Neural progenitor cell (in vitro differentiated cells): Measurements from ENCODE around the gene ETV1. TPM values are rescaled to one million over a fixed set of nuclear protein-coding genes. Genes with fewer than 3 reads are reported as not detected.

Source experiments
- DNase-seq: peaks from one replicate; pipeline ENCODE4 v3.0.0-alpha.2; 2016; ENCODE audit warnings: low spot score
- H2AFZ ChIP-seq: fragments of 200-600 bp; sonication (generic); replicated peaks from 2 replicates; pipeline ENCODE4 v1.6.1; 2016; ENCODE audit warnings: antibody characterized with exemption
- H3F3A ChIP-seq: fragments of 200-600 bp; sonication (generic); 2 replicates; pipeline ENCODE4 v1.6.1; 2016; ENCODE audit warnings: antibody characterized with exemption, low read depth
- H3K27ac ChIP-seq: fragments of 200-600 bp; sonication (generic); 2 replicates; pipeline ENCODE4 v1.5.1; 2016; ENCODE audit warnings: mild to moderate bottlenecking
- H3K27me3 ChIP-seq: fragments of 200-600 bp; sonication (generic); 2 replicates; pipeline ENCODE4 v1.6.1; 2016; ENCODE audit warnings: mild to moderate bottlenecking, moderate library complexity
- H3K36me3 ChIP-seq: fragments of 200-600 bp; sonication (generic); 2 replicates; pipeline ENCODE4 v1.5.1; 2016
- H3K4me1 ChIP-seq: fragments of 200-600 bp; sonication (generic); 2 replicates; pipeline ENCODE4 v1.6.1; 2016; ENCODE audit warnings: mixed run types
- H3K4me2 ChIP-seq: fragments of 200-600 bp; sonication (generic); 2 replicates; pipeline ENCODE4 v1.6.1; 2016
- H3K4me3 ChIP-seq: fragments of 200-600 bp; sonication (generic); 2 replicates; pipeline ENCODE4 v1.5.1; 2016
- H3K79me2 ChIP-seq: fragments of 200-600 bp; sonication (generic); 2 replicates; pipeline ENCODE4 v1.6.1; 2016; ENCODE audit warnings: low read depth
- H3K9ac ChIP-seq: fragments of 200-600 bp; sonication (generic); 2 replicates; pipeline ENCODE4 v1.6.1; 2016
- H3K9me3 ChIP-seq: fragments of 200-600 bp; sonication (generic); 2 replicates; pipeline ENCODE4 v1.5.1; 2016; ENCODE audit warnings: low read depth
- H4K20me1 ChIP-seq: fragments of 200-600 bp; sonication (generic); 2 replicates; pipeline ENCODE4 v1.6.1; 2016; ENCODE audit warnings: low read depth
- H3K27ac Mint-ChIP-seq: 3 replicates; pipeline ENCODE4 v1.8.0; 2021; ENCODE audit warnings: mixed read lengths
- H3K27me3 Mint-ChIP-seq: 2 replicates; pipeline ENCODE4 v1.8.0; 2022; ENCODE audit warnings: low read depth, mild to moderate bottlenecking, inconsistent platforms, moderate library complexity, mixed read lengths; ENCODE audit not compliant: insufficient read depth
- H3K36me3 Mint-ChIP-seq: 3 replicates; pipeline ENCODE4 v1.8.0; 2021; ENCODE audit warnings: mixed read lengths
- H3K4me1 Mint-ChIP-seq: 3 replicates; pipeline ENCODE4 v1.8.0; 2021; ENCODE audit warnings: mixed read lengths
- H3K4me3 Mint-ChIP-seq: 3 replicates; pipeline ENCODE4 v1.8.0; 2021; ENCODE audit warnings: mild to moderate bottlenecking, moderate library complexity, mixed read lengths
- H3K9me3 Mint-ChIP-seq: 3 replicates; pipeline ENCODE4 v1.8.0; 2020; ENCODE audit warnings: mixed read lengths
- EZH2 ChIP-seq: fragments of 200-600 bp; sonication (generic); IDR thresholded peaks from 2 replicates; pipeline ENCODE4 v1.6.1; 2017; ENCODE audit warnings: antibody characterized with exemption, mild to moderate bottlenecking, moderate library complexity
- EZH2phosphoT487 ChIP-seq: fragments of 200-600 bp; sonication (generic); IDR thresholded peaks from 2 replicates; pipeline ENCODE4 v1.6.1; 2017; ENCODE audit warnings: antibody characterized with exemption
- total RNA-seq: library from RNA; depleted of rRNA; stranded (reverse); fragments of >200 nt; gene quantifications from 2 replicates; pipeline ENCODE4 v1.2.3, GENCODE V29; 2015; ENCODE audit warnings: low replicate concordance
- TF ChIP-seq, protein P1 (sequence below): fragments of 200-600 bp; sonication (generic); IDR thresholded peaks from 2 replicates; pipeline ENCODE4 v1.5.1; 2017; ENCODE audit warnings: antibody characterized with exemption, mild to moderate bottlenecking

Gene ETV1
- total RNA-seq, 1 donor from 2014 or later, result 36.8 TPM

- no peaks in the 10 kb centered on the region for H3K27me3 ChIP-seq
- no peak overlapping the region for H3K4me2 ChIP-seq
- TF ChIP-seq, protein P1, sequence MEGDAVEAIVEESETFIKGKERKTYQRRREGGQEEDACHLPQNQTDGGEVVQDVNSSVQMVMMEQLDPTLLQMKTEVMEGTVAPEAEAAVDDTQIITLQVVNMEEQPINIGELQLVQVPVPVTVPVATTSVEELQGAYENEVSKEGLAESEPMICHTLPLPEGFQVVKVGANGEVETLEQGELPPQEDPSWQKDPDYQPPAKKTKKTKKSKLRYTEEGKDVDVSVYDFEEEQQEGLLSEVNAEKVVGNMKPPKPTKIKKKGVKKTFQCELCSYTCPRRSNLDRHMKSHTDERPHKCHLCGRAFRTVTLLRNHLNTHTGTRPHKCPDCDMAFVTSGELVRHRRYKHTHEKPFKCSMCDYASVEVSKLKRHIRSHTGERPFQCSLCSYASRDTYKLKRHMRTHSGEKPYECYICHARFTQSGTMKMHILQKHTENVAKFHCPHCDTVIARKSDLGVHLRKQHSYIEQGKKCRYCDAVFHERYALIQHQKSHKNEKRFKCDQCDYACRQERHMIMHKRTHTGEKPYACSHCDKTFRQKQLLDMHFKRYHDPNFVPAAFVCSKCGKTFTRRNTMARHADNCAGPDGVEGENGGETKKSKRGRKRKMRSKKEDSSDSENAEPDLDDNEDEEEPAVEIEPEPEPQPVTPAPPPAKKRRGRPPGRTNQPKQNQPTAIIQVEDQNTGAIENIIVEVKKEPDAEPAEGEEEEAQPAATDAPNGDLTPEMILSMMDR, result no peak
- TF ChIP-seq EZH2 (no peak), EZH2phosphoT487 (no peak)
- H3K27me3 Mint-ChIP-seq, result peaks cover 3% of the 10 kb centered on the region
- H3F3A ChIP-seq, result peaks cover 6% of the 10 kb centered on the region
- H3K4me3 ChIP-seq, result no peak overlapping the region
- H3K9me3 ChIP-seq, result no peaks in the 10 kb centered on the region
- no peaks in the 10 kb centered on the region for H3K79me2 ChIP-seq
- peak overlapping the region; percentile 3 for H3K27ac Mint-ChIP-seq
- H3K9ac ChIP-seq, result no peak overlapping the region
- peaks cover 33% of the 10 kb centered on the region for H3K36me3 Mint-ChIP-seq
- no peaks in the 10 kb centered on the region for H3K9me3 Mint-ChIP-seq
- H4K20me1 ChIP-seq, result no peaks in the 10 kb centered on the region
- H3K36me3 ChIP-seq, result peaks cover 11% of the 10 kb centered on the region
- H3K4me1 Mint-ChIP-seq, result peaks cover 4% of the 10 kb centered on the region
- H2AFZ ChIP-seq, result no peak overlapping the region
- peak; percentile 13 for DNase-seq
- no peak overlapping the region for H3K27ac ChIP-seq
- peaks cover 8% of the 10 kb centered on the region for H3K4me1 ChIP-seq
- no peak overlapping the region for H3K4me3 Mint-ChIP-seq
Measured at GRCh38 chr7:13898957-13899670, 90.4 kb downstream of the ETV1 start.

GRCh38 chr7:13897819-13898218 is 91.6 kb downstream of the ETV1 start:
- peaks cover 3% of the 10 kb centered on the region for H3K4me1 Mint-ChIP-seq
- Histone ChIP-seq H4K20me1 (no peaks in the 10 kb centered on the region), H3K36me3 (peaks cover 23% of the 10 kb centered on the region), H3K4me2 (no peak overlapping the region), H3K4me1 (peaks cover 8% of the 10 kb centered on the region), H3K27me3 (no peaks in the 10 kb centered on the region), H3K9ac (no peak overlapping the region), H3K27ac (no peak overlapping the region), H2AFZ (no peak overlapping the region), H3K79me2 (no peaks in the 10 kb centered on the region), H3K9me3 (no peaks in the 10 kb centered on the region), H3K4me3 (no peak overlapping the region), H3F3A (peaks cover 6% of the 10 kb centered on the region)
- H3K27me3 Mint-ChIP-seq, result peaks cover 3% of the 10 kb centered on the region
- DNase-seq, result no peak
- no peaks in the 10 kb centered on the region for H3K9me3 Mint-ChIP-seq
- TF ChIP-seq, protein P1, result no peak
- TF ChIP-seq EZH2 (no peak), EZH2phosphoT487 (no peak)
- no peak overlapping the region for H3K4me3 Mint-ChIP-seq
- no peak overlapping the region for H3K27ac Mint-ChIP-seq
- peaks cover 36% of the 10 kb centered on the region for H3K36me3 Mint-ChIP-seq

- no peak for DNase-seq
- Histone ChIP-seq H3K9ac (no peak overlapping the region), H3K27me3 (no peaks in the 10 kb centered on the region), H3K4me3 (no peak overlapping the region), H3K4me1 (peaks cover 8% of the 10 kb centered on the region), H3K4me2 (no peak overlapping the region), H2AFZ (no peak overlapping the region), H3K9me3 (no peaks in the 10 kb centered on the region), H3F3A (peaks cover 6% of the 10 kb centered on the region), H3K36me3 (peaks cover 24% of the 10 kb centered on the region), H3K79me2 (no peaks in the 10 kb centered on the region), H3K27ac (no peak overlapping the region), H4K20me1 (no peaks in the 10 kb centered on the region)
- Mint-ChIP-seq H3K4me3 (no peak overlapping the region), H3K27ac (no peak overlapping the region), H3K9me3 (no peaks in the 10 kb centered on the region), H3K4me1 (peaks cover 3% of the 10 kb centered on the region), H3K36me3 (peaks cover 27% of the 10 kb centered on the region), H3K27me3 (peaks cover 3% of the 10 kb centered on the region)
- TF ChIP-seq, protein P1, result no peak
- TF ChIP-seq EZH2, result no peak
- TF ChIP-seq EZH2phosphoT487, result no peak
Measured at GRCh38 chr7:13894954-13895353, 94.5 kb downstream of the ETV1 start.
